UCSD-AML1 (cell line): ENCODE data around the gene GOLGA5.

Source experiments
- DNase-seq: peaks from one replicate; lab custom pipeline; 2025; ENCODE audit not compliant: unreplicated experiment; lab: John Stamatoyannopoulos, UW

The GOLGA5 gene

DNA sequence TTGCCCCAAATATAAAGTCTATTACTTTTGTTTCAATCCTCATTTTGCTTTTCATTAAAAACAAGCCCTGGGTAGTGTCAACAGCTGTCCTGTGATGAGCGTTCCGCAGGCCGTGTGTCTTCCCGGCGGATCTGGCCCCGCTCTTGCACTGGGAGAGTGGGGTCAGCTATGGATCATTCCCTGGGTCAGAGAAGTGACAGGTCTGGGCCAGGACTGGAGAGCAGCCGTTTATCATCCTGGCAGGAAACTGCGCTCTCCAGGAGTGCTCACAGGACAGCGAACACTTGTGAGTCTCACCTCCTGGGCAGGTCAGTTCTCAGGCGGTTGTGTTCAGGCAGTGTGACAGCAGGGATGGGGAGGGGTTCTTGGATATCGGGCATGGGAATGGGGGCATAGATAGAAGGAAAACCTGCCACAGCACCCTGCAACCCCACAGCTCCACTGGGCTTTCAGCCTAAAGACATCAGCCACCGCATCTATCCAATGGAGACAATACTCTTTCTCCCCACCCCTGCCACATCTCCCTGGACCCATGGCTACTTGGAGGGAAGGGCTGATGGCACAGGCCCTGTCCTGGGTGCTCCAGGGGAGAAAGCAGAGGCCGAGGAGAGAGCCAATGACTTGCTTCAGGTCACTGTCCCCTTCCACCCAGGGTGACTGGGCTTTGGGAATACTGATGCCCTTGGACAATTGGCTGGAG is 81.0 kb downstream of the GOLGA5 start:
- DNase-seq: no peak

DNA sequence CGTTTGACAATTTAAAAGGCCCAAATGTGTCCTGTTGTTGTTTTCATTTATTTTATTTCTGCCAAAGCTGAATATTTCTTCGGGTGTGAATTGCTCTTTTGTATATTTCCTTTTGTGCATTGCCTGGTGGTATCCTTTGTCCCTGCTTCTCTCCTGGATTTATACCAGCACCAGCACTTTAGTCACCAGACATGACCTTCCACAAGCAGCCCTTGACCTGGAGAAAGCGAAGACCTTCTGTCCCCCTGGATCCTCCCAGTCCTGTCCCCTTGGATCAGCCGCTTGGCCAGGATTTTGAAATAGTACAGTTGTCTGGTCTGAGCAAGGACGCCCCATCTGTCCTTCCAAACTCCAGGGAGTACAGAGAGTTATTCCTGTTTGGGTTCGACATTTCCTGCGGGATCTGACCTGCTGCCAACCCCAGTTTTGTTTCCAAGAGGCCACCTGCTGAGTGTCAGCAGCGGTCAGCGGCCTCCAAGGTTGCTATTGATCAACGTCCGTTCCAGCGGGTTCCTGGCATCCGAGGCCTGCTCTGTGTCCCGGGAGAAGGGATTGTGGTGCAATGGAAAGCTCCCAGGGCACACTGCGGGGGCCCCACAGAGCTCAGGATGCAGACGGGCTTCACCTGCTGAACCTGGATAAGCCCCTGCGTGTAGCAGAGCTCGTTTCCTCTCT is 83.8 kb downstream of the GOLGA5 start:
- DNase-seq: no peak

DNA sequence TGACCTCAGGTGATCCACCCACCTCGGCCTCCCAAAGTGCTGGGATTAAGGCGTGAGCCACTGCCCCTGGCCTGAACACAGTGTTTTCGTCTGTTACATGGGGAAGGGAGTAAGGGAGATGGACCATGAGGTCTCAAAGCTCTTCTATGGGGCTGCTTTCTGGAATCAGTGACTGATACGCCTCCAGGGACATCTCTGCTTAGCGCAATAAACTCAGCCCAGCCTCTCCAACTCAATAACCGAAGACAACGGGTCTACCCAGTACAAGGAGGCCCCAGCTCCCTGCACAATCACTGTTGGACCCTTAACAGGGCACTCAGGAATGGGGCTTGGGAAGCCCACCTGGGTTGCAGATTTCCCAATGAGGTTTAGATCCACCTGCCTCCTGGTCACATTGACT is 86.2 kb downstream of the GOLGA5 start:
- no peak for DNase-seq

DNA sequence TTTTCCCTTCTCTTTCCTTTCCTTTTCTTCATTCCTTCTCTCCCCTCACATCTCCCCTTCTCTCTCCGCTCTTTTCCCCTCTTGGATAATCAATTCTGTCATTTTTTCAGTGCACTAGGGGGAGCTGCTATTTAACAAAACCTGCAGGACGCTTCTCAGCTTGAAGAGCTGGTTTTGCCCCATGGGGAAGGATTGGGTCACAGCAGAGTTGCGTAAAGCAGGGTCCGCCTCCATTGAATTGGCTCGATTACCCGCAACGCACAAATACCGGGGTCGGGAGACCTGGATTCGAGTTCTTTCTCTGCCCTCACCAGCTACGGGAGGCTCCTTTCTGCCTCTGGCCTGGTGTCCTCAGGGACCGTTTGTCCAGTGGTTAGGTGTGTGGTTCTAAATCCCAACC is 86.7 kb downstream of the GOLGA5 start:
- no peak for DNase-seq

DNA sequence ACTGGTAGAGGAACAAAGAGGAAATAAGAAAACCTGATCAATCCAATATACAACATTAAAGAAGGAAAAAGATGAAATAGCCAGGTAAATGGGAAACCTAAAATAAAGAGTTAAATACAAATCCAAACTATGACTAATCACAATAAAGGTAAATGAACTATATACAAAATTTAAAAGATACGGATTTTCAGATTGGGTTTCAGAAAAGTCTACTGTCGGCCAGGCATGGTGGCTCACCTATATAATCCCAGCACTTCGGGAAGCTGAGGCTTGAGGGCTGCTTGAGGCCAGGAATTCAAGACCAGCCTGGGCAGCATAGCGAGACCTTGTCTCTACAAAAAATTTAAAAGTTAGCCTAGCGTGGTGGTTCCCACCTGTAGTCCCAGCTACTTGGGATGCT is 89.0 kb downstream of the GOLGA5 start:
- DNase-seq: no peak

DNA sequence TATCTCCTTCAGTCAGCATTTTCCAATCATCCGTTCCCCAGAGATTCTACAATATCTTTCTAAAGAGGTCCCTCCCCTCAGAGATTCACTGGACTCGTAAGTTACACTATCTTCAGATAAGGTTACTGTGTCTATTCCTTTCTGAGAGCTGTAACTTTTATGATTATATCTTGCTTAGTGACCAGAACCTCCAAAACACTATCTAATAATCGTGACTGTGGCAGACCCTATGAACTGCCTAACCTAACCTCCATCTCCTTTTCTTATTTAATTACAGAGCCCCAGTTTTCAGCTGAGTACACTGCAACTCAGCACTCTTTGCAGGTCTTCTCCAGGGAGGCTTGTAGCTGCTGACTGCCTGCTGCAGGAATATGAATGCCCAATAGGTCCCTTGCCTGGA is 90.3 kb downstream of the GOLGA5 start:
- DNase-seq: no peak

DNA sequence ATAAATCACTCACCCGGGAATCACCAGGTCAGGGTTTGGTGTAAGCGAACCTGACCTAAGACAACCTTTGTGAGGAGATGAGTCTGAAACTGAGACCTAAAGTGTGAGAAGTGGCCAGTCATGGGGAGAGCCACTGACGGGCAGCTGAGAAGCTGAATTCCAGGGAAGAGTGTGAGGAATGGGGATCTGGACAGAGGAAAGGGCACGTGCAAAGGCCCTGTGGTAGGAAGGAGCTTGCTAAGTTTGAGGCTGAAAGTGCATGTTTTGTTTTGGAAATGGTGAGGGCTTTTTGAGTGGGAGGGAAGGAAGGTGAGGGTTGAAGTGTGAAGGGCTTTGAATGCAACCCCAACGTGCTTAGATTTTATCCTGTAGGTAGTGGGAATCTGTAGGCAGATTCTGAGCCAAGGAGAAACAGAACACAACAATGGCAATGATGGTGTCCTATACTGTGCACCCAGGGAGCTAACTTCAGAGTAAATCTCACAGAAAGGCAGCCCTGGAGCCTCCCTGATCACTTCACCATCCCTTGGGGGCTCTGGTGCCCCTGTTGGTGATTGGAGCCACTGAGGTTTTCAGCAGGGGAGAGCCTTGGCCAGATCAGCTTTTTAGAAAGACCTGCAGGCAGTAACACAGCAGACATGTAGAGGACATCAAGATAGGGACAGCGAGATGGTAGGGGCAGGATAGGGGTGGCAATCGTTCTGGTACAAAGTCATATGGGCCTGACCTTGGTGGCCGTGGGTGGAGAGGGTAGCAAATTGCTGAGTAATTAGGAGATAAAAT is 91.4 kb downstream of the GOLGA5 start:
- no peak for DNase-seq

DNA sequence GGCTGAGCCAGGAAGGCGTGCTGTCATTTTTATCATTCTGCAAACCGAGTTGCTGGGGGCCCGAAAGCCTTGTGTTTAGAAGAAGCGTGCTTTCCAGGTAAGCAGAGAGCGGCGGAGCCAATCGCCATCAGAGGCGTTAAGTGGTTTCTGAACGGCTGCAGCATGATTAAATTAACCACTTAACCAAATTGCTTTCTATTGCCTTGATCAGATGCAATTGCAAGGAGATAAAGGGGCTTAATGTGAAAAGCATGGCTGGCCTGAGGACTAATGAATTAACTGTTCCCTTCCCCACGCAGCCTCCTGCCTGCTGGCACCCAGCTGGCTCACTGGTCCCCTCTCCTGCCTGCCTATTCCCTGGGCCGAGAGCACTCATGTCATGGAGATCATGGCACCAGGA is 92.2 kb downstream of the GOLGA5 start:
- DNase-seq: no peak

DNA sequence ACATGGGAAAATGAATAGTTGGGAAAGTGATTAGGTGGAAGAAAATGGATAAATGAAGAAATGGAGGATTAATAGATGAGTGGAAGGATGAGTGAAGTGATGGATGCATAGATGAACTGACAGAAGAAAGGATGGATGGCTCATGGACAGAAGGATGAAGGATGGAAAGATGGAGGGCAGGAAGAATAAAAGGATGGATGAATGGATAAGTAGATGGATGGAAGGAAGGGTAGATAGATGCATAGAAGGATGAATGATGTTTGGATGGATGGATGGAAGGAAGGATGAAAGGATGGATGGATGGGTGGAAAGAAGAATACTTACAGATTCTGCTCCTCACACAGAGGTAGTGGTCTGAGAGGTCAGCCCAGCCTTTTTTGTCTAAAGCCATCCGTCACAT is 93.1 kb downstream of the GOLGA5 start:
- DNase-seq: no peak

DNA sequence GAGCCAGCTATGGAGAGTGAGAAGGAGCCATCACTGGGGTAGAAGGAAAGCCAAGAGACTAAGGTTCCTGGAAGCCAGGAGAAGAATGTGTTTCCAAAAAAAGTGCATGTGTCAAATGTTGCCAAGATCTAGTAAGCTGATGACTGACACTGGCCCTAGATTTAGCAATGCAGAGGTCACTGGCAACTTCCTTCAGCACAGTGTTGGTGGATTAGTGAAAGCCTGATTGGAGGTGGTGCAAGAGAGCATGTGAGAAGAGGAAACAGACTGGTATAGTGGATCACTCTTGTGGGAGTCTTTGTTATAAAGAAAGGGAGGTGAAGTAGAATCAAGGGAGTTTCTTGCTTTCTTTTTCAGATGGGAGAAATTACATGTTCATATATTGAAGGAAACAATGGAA is 94.8 kb downstream of the GOLGA5 start:
- DNase-seq: no peak
